RPMI7951 (cell line): ENCODE measurements around the gene AZU1. TPM values are rescaled to one million over a fixed set of nuclear protein-coding genes. Genes with fewer than 3 reads are reported as not detected.
A peak's percentile ranks its signal among the peaks of the same experiment; 100 is the strongest.

Experiments
- DNase-seq: peaks from one replicate; pipeline ENCODE4 v3.0.0-alpha.2; 2012; ENCODE audit warnings: low read depth
- total RNA-seq: library from RNA; depleted of rRNA; stranded (reverse); fragments of >200 nt; shearing (Covaris generic); gene quantifications from 2 replicates; pipeline ENCODE4 v1.2.3, GENCODE V29; 2014

AZU1 gene
- total RNA-seq, 1 experiment from 2014 or later: not detected

- DNase-seq: no peak
Measured at GRCh38 chr19:854549-854948, 26.9 kb downstream of the AZU1 start.

GRCh38 chr19:855142-855541 lies 27.5 kb downstream of the AZU1 start:
- DNase-seq: no peak

GRCh38 chr19:855566-856120 lies 28.0 kb downstream of the AZU1 start:
- DNase-seq: no peak

- DNase-seq: no peak
Measured at GRCh38 chr19:858284-858683, 30.6 kb downstream of the AZU1 start.

GRCh38 chr19:858868-859843 lies 31.5 kb downstream of the AZU1 start, which contains the start of gene CFD:
TSS of gene CFD (plus strand) at chr19:859664. CDS start at chr19:859690, 26 bp downstream.
- peak; percentile 56 for DNase-seq

GRCh38 chr19:861141-861755 lies 33.6 kb downstream of the AZU1 start:
- DNase-seq: no peak

- no peak for DNase-seq
Measured at GRCh38 chr19:861756-862580, 34.3 kb downstream of the AZU1 start.

- DNase-seq: peak; percentile 58
Measured at GRCh38 chr19:862581-863314, 35.1 kb downstream of the AZU1 start.

GRCh38 chr19:863315-863620 lies 35.6 kb downstream of the AZU1 start:
- no peak for DNase-seq

- DNase-seq: no peak
Measured at GRCh38 chr19:866769-867300, 39.2 kb downstream of the AZU1 start.

GRCh38 chr19:867301-867793 lies 39.7 kb downstream of the AZU1 start:
- DNase-seq: no peak

- DNase-seq: no peak
Measured at GRCh38 chr19:867855-868457, 40.3 kb downstream of the AZU1 start.

- DNase-seq: no peak
Measured at GRCh38 chr19:868458-869244, 41.0 kb downstream of the AZU1 start.

- peak; percentile 85 for DNase-seq
Measured at GRCh38 chr19:869245-870177, 41.9 kb downstream of the AZU1 start.

GRCh38 chr19:870314-870713 lies 42.7 kb downstream of the AZU1 start:
- no peak for DNase-seq

- DNase-seq: no peak
Measured at GRCh38 chr19:870963-871401, 43.3 kb downstream of the AZU1 start.

GRCh38 chr19:871446-872265 lies 44.0 kb downstream of the AZU1 start:
- DNase-seq: peak; percentile 25
